ENCODE data around the gene B4GALT5. TPM values are rescaled to one million over a fixed set of nuclear protein-coding genes. Genes with fewer than 3 reads are reported as not detected.

Gene B4GALT5
- total RNA-seq, 1 experiment from 2014 or later = 92.5 TPM

- Histone ChIP-seq H3K4me1 (ENCODE audit: control insufficient read depth in 1 of 2, insufficient read depth in 2 of 2, low read length in 2 of 2) (no peaks in the 10 kb centered on the region), H4K20me1 (ENCODE audit: insufficient read depth) (no peaks in the 10 kb centered on the region), H3K27ac (ENCODE audit: low read depth, low read length) (no peak overlapping the region), H2AFZ (ENCODE audit: low read depth, low read length, poor library complexity, severe bottlenecking) (no peak overlapping the region), H3K9me3 (ENCODE audit: control insufficient read depth in 1 of 2, insufficient read depth in 1 of 2, low read depth in 1 of 2, low read length in 2 of 2) (no peaks in the 10 kb centered on the region), H3K4me2 (ENCODE audit: low read length) (no peak overlapping the region), H3K9me2 (ENCODE audit: insufficient read depth) (no peaks in the 10 kb centered on the region), H3K27me3 (ENCODE audit: insufficient read depth, low read length) (no peaks in the 10 kb centered on the region), H3K9ac (ENCODE audit: low read length) (no peak overlapping the region), H3K36me3 (ENCODE audit: control insufficient read depth in 1 of 2, insufficient read depth in 2 of 2, low read length in 2 of 2) (no peaks in the 10 kb centered on the region), H3K4me3 (replicated peaks in 1 of 2; ENCODE audit: low read depth in 1 of 2, low read length in 2 of 2) (no peak overlapping the region), H3K79me2 (ENCODE audit: insufficient read depth, low read length) (no peaks in the 10 kb centered on the region)
- ATAC-seq (no peak), DNase-seq (ENCODE audit: low read depth, low spot score) (no peak)
- intact Hi-C loops (cut with micrococcal nuclease) = no loop called here
- no peak for TF ChIP-seq SP1 (IDR thresholded peaks at IDR 0.05; ENCODE audit: low read depth)
- TF ChIP-seq YY1 (IDR thresholded peaks at IDR 0.05; ENCODE audit: extremely low read depth, insufficient replicate concordance, low read depth, low read length) = no peak
- TF ChIP-seq SIN3A (IDR thresholded peaks at IDR 0.05; ENCODE audit: low read depth) = no peak
- no peak for TF ChIP-seq FOSL1 (IDR thresholded peaks at IDR 0.05; ENCODE audit: low read depth)
- TF ChIP-seq ZNF274 (IDR thresholded peaks at IDR 0.05; ENCODE audit: low read depth, low read length) = no peak
- no peak for TF ChIP-seq SRF (IDR thresholded peaks at IDR 0.05; ENCODE audit: low read depth)
- TF ChIP-seq TCF7L2 (IDR thresholded peaks at IDR 0.05; ENCODE audit: borderline replicate concordance, extremely low read depth, insufficient read depth, insufficient read length) = no peak
- no peak for TF ChIP-seq JUND (IDR thresholded peaks at IDR 0.05)
- no peak for TF ChIP-seq ZFX (IDR thresholded peaks at IDR 0.05)
- TF ChIP-seq, protein P1, sequence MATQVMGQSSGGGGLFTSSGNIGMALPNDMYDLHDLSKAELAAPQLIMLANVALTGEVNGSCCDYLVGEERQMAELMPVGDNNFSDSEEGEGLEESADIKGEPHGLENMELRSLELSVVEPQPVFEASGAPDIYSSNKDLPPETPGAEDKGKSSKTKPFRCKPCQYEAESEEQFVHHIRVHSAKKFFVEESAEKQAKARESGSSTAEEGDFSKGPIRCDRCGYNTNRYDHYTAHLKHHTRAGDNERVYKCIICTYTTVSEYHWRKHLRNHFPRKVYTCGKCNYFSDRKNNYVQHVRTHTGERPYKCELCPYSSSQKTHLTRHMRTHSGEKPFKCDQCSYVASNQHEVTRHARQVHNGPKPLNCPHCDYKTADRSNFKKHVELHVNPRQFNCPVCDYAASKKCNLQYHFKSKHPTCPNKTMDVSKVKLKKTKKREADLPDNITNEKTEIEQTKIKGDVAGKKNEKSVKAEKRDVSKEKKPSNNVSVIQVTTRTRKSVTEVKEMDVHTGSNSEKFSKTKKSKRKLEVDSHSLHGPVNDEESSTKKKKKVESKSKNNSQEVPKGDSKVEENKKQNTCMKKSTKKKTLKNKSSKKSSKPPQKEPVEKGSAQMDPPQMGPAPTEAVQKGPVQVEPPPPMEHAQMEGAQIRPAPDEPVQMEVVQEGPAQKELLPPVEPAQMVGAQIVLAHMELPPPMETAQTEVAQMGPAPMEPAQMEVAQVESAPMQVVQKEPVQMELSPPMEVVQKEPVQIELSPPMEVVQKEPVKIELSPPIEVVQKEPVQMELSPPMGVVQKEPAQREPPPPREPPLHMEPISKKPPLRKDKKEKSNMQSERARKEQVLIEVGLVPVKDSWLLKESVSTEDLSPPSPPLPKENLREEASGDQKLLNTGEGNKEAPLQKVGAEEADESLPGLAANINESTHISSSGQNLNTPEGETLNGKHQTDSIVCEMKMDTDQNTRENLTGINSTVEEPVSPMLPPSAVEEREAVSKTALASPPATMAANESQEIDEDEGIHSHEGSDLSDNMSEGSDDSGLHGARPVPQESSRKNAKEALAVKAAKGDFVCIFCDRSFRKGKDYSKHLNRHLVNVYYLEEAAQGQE (IDR thresholded peaks at IDR 0.05; ENCODE audit: low read depth) = no peak
- no peak for TF ChIP-seq ATF3 (IDR thresholded peaks at IDR 0.05)
- TF ChIP-seq CBX3 (IDR thresholded peaks at IDR 0.05; ENCODE audit: low read depth) = no peak
- no peak for TF ChIP-seq ZBTB33 (IDR thresholded peaks at IDR 0.05; ENCODE audit: extremely low read depth, insufficient replicate concordance, low read length)
- CTCF ChIA-PET = interaction anchor here (0.7 kb wide), 1 partner anchor 12 kb away, joined by 3 read pairs; no protein-coding TSS in a partner anchor
- no TSS peak for BruUV-seq (replicated peaks)
- RAD21 ChIA-PET (ENCODE audit: low non-redundant PET in 1 of 2, low total read pairs in 2 of 2, uncharacterized antibody in 2 of 2, unreplicated experiment in 2 of 2) = no interaction called here
- POLR2A ChIA-PET = no interaction called here
Observed at GRCh38 chr20:49741977-49742376, 28.3 kb upstream of the B4GALT5 start.
